ENCODE results near the gene ATL2.
"Not testable (repeated sequence)": the region's sequence is repeated elsewhere in the genome, so short reads cannot be mapped to it uniquely, and the experiment has no call there.

The ATL2 gene

DNA sequence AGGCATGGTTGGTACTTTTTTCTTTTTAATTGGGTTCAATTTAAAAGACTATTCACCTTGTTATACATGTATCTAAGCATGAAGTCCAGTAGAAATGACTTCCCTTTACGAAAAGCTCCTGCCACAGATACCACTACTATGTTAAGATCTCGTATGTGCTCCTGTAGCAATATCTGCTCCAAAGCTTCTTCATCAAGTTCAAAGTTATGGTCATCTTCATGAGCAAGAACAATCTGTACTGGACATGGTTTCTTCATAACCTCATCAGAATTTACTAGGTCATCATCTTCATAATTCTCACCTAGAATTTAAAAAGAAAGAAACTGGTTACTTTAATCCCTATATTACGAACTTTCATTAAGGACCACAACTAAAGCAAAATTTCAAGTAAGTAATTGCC lies 33.9 kb downstream of the ATL2 start:
- in situ Hi-C loops (cut with MboI; ENCODE audit: low sequenced_read_pairs, unreplicated experiment): no loop called here
- no peak for DNase-seq (ENCODE audit: low spot score)
- TF ChIP-seq, protein P1, sequence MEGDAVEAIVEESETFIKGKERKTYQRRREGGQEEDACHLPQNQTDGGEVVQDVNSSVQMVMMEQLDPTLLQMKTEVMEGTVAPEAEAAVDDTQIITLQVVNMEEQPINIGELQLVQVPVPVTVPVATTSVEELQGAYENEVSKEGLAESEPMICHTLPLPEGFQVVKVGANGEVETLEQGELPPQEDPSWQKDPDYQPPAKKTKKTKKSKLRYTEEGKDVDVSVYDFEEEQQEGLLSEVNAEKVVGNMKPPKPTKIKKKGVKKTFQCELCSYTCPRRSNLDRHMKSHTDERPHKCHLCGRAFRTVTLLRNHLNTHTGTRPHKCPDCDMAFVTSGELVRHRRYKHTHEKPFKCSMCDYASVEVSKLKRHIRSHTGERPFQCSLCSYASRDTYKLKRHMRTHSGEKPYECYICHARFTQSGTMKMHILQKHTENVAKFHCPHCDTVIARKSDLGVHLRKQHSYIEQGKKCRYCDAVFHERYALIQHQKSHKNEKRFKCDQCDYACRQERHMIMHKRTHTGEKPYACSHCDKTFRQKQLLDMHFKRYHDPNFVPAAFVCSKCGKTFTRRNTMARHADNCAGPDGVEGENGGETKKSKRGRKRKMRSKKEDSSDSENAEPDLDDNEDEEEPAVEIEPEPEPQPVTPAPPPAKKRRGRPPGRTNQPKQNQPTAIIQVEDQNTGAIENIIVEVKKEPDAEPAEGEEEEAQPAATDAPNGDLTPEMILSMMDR (IDR thresholded peaks at IDR 0.05; ENCODE audit: borderline replicate concordance, control extremely low read depth, extremely low read depth, insufficient read depth, missing control alignments): no peak

DNA sequence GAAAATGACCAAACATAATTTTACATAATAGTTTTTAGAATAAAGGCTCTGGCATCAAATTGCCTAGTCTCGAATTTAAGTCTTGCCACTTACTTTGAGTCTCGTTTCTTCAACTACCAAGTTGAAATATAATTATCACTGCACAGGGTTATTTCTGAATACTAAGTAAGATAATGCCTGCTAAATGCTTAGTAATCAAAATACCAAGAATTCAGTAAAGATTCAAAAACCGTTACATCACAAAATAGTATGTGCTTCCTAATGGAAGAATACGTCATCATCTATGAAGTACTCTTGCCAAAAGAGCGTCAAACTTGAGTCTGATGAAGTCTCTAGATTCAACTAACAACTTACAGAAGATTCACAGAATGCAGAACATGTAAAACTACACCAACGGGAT lies 40.5 kb downstream of the ATL2 start:
- TF ChIP-seq, protein P1 (IDR thresholded peaks at IDR 0.05; ENCODE audit: borderline replicate concordance, control extremely low read depth, extremely low read depth, insufficient read depth, missing control alignments): no peak
- no peak for DNase-seq (ENCODE audit: low spot score)
- in situ Hi-C loops (cut with MboI; ENCODE audit: low sequenced_read_pairs, unreplicated experiment): no loop called here

DNA sequence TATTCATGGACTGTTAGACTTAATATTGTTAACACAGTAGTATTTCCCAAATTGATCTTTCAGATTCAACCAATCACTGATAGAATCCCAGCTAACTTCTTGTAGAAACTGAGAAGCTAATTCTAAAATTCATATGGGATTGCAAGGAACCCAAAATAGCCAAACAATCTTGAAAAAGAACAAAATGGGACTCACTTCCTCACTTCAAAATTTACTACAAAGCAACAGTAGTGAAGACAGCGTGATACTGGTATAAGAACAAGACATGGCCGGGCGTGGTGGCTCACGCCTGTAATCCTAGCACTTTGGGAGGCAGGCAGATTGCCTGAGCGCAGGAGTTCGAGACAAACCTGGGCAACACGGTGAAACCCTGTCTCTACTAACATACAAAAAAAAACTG lies 46.3 kb downstream of the ATL2 start:
- TF ChIP-seq, protein P1 (IDR thresholded peaks at IDR 0.05; ENCODE audit: borderline replicate concordance, control extremely low read depth, extremely low read depth, insufficient read depth, missing control alignments): no peak
- DNase-seq (ENCODE audit: low spot score): no peak
- in situ Hi-C loops (cut with MboI; ENCODE audit: low sequenced_read_pairs, unreplicated experiment): no loop called here

DNA sequence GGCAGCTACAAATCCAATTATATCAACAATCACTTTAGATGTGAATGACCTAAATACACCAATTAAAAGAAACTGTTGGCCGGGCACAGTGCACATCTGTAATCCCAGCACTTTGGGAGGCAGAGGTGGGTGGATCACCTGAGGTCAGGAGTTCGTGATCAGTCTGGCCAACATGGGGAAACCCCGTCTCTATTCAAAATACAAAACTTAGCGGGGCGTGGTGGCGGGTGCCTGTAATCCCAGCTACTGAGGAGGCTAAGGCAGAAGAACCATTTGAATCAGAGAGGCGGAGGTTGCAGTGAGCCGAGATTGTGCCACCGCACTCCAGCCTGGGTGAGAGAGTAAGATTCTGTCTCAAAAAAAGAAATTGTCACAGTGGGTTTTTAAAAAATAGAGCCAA lies 49.5 kb downstream of the ATL2 start:
- in situ Hi-C loops (cut with MboI; ENCODE audit: low sequenced_read_pairs, unreplicated experiment): no loop called here
- no peak for DNase-seq (ENCODE audit: low spot score)
- TF ChIP-seq, protein P1 (IDR thresholded peaks at IDR 0.05; ENCODE audit: borderline replicate concordance, control extremely low read depth, extremely low read depth, insufficient read depth, missing control alignments): no peak

DNA sequence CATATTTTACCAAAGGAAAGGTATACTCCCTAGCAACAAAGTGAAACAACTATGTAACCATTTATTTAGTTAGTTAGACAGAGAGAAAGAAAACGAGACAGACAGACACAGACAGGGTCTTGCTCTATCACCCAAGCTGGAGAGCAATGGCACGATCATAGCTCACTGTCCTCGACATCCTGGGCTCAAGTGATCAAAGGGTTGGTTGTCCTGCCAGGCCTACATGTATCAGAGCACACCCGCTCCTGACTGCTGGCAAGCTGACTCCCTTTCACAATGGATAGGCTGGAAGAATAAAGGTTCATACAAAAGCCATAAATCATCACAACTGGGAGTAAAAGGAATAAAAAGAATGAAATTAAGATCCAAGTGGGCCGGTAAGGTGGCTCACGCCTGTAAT lies 53.5 kb downstream of the ATL2 start:
- DNase-seq (ENCODE audit: low spot score): no peak
- in situ Hi-C loops (cut with MboI; ENCODE audit: low sequenced_read_pairs, unreplicated experiment): loop anchor here (25.0 kb wide), 1 partner anchor 414 kb away; no protein-coding TSS in a partner anchor
- TF ChIP-seq, protein P1 (IDR thresholded peaks at IDR 0.05; ENCODE audit: borderline replicate concordance, control extremely low read depth, extremely low read depth, insufficient read depth, missing control alignments): no peak

DNA sequence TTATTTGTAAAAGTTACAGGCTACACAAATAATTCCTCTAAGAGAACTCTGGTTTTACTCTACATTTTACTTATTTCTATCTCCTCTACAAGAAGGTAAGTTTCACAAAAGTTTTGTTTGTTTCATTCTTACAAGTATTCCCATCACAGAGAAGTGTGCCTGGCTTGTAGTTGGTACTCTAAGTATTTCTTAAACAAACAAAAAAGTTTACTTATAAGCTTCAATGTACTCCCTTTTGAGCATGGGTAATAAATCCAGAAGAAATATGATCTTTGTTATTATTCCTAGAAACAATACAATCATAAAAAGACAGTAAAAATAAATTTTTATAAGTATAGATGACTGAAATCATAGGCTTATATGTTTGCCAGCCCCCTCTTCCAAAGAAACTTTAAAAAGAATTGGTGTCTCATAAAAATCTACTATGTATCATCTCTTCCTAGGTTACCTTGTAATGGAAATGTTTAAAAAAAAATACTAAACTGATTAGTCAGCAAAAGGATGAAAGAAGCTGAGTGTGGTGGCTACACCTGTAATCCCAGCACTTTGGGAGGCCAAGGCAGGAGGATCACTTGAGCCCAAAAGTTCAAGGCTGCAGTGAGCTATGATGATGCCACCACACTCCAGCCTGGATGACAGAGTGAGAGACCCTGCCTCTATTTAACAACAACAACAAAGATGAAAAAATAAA lies 54.7 kb downstream of the ATL2 start:
- DNase-seq (ENCODE audit: low spot score): no peak
- TF ChIP-seq, protein P1 (IDR thresholded peaks at IDR 0.05; ENCODE audit: borderline replicate concordance, control extremely low read depth, extremely low read depth, insufficient read depth, missing control alignments): no peak
- in situ Hi-C loops (cut with MboI; ENCODE audit: low sequenced_read_pairs, unreplicated experiment): loop anchor here (25.0 kb wide), 1 partner anchor 415 kb away; no protein-coding TSS in a partner anchor

DNA sequence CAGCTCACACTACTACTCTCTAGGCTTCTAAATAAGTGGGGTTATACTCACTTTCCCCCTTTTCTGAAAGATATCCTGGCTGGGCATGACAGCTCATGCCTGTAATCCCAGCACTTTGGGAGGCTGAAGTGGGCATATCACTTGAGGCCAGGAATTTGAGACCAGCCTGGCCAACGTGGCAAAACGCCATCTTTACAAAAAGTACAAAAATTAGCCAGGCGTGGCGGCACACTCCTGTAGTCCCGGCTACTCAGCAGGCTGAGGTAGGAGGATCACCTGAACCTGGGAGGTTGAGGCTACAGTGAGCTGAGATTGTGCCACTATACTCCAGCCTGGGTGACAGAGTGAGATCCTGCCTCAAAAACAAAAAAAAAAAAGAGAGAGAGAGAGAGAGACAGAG lies 57.8 kb downstream of the ATL2 start:
- in situ Hi-C loops (cut with MboI; ENCODE audit: low sequenced_read_pairs, unreplicated experiment): loop anchor here (10.0 to 25.0 kb wide), 2 partner anchors 186 to 418 kb away; no protein-coding TSS in a partner anchor
- not testable (repeated sequence) for DNase-seq (ENCODE audit: low spot score)
